IPS-20b (cell line): ENCODE results near the gene DIAPH1.

Source experiments
- H3K27ac ChIP-seq: one replicate; pipeline ENCODE4 v1.5.1; 2013; ENCODE audit warnings: low read length
- H3K27me3 ChIP-seq: 2 replicates; pipeline ENCODE4 v1.6.1; 2013; ENCODE audit warnings: mild to moderate bottlenecking, low read length, inconsistent platforms; ENCODE audit not compliant: insufficient read depth
- H3K36me3 ChIP-seq: 2 replicates; pipeline ENCODE4 v1.6.1; 2013; ENCODE audit warnings: low read depth, mild to moderate bottlenecking, inconsistent platforms, low read length, moderate library complexity; ENCODE audit not compliant: insufficient read depth
- H3K4me1 ChIP-seq: 2 replicates; pipeline ENCODE4 v1.6.1; 2013; ENCODE audit warnings: mild to moderate bottlenecking, control low read depth, inconsistent platforms, low read length, moderate library complexity; ENCODE audit not compliant: insufficient read depth
- H3K4me3 ChIP-seq: 2 replicates; pipeline ENCODE4 v1.5.1; 2013; ENCODE audit warnings: mild to moderate bottlenecking, low read length, inconsistent platforms
- H3K9ac ChIP-seq: 2 replicates; pipeline ENCODE4 v1.6.1; 2013; ENCODE audit warnings: low read depth, mild to moderate bottlenecking, inconsistent platforms, low read length, moderate library complexity
- H3K9me3 ChIP-seq: 2 replicates; pipeline ENCODE4 v1.6.1; 2013; ENCODE audit warnings: mild to moderate bottlenecking, low read depth, low read length, inconsistent platforms; ENCODE audit not compliant: insufficient read depth

DIAPH1 gene

GRCh38 chr5:141523991-141524390 lies 94.8 kb downstream of the DIAPH1 start:
- Histone ChIP-seq H3K27ac (no peak overlapping the region), H3K9ac (peak overlapping the region; percentile 42; the same call in 1 of the 2 replicates), H3K36me3 (peaks cover 88% of the 10 kb centered on the region), H3K27me3 (no peaks in the 10 kb centered on the region), H3K4me1 (peaks cover 12% of the 10 kb centered on the region; the same call in 1 of the 2 replicates), H3K4me3 (no peak overlapping the region; the same call in 1 of the 2 replicates), H3K9me3 (no peaks in the 10 kb centered on the region)

GRCh38 chr5:141522301-141522700 lies 96.5 kb downstream of the DIAPH1 start:
- peaks cover 12% of the 10 kb centered on the region; the same call in 1 of the 2 replicates for H3K4me1 ChIP-seq
- no peak overlapping the region for H3K9ac ChIP-seq
- H3K27ac ChIP-seq, result no peak overlapping the region

GRCh38 chr5:141521244-141521781 lies 97.5 kb downstream of the DIAPH1 start:
- Histone ChIP-seq H3K4me1 (peaks cover 12% of the 10 kb centered on the region; the same call in 1 of the 2 replicates), H3K36me3 (peaks cover 88% of the 10 kb centered on the region), H3K9me3 (no peaks in the 10 kb centered on the region), H3K9ac (no peak overlapping the region), H3K4me3 (no peak overlapping the region), H3K27me3 (no peaks in the 10 kb centered on the region), H3K27ac (no peak overlapping the region)

More at GRCh38 chr5:141522301-141522700, 96.5 kb downstream of the DIAPH1 start:
- peaks cover 87% of the 10 kb centered on the region for H3K36me3 ChIP-seq
- H3K4me3 ChIP-seq, result no peak overlapping the region
- H3K27me3 ChIP-seq, result no peaks in the 10 kb centered on the region
- no peaks in the 10 kb centered on the region for H3K9me3 ChIP-seq

GRCh38 chr5:141519605-141520565 lies 98.9 kb downstream of the DIAPH1 start:
- H3K9me3 ChIP-seq, result no peaks in the 10 kb centered on the region
- H3K27me3 ChIP-seq, result no peaks in the 10 kb centered on the region
- H3K4me1 ChIP-seq, result peaks cover 11% of the 10 kb centered on the region
- no peak overlapping the region for H3K9ac ChIP-seq
- no peak overlapping the region for H3K27ac ChIP-seq
- no peak overlapping the region for H3K4me3 ChIP-seq
- peaks cover 88% of the 10 kb centered on the region for H3K36me3 ChIP-seq

- H3K4me3 ChIP-seq, result no peak overlapping the region
These were observed 100.2 kb downstream of the DIAPH1 start for GRCh38 chr5:141518618-141519015.

GRCh38 chr5:141517880-141518617 lies 100.8 kb downstream of the DIAPH1 start:
- Histone ChIP-seq H3K36me3 (peaks cover 74% of the 10 kb centered on the region), H3K9me3 (no peaks in the 10 kb centered on the region), H3K4me1 (peaks cover 12% of the 10 kb centered on the region), H3K27me3 (no peaks in the 10 kb centered on the region), H3K4me3 (no peak overlapping the region), H3K27ac (no peak overlapping the region), H3K9ac (no peak overlapping the region)

More at GRCh38 chr5:141518618-141519015, 100.2 kb downstream of the DIAPH1 start:
- Histone ChIP-seq H3K27ac (no peak overlapping the region), H3K4me1 (peaks cover 12% of the 10 kb centered on the region), H3K9ac (no peak overlapping the region), H3K9me3 (no peaks in the 10 kb centered on the region), H3K27me3 (no peaks in the 10 kb centered on the region), H3K36me3 (peaks cover 80% of the 10 kb centered on the region)

GRCh38 chr5:141517312-141517711 lies 101.5 kb downstream of the DIAPH1 start:
- Histone ChIP-seq H3K27ac (no peak overlapping the region), H3K4me3 (no peak overlapping the region), H3K4me1 (peaks cover 12% of the 10 kb centered on the region), H3K9ac (no peak overlapping the region), H3K36me3 (peaks cover 66% of the 10 kb centered on the region), H3K27me3 (no peaks in the 10 kb centered on the region), H3K9me3 (no peaks in the 10 kb centered on the region)

- H3K9ac ChIP-seq, result no peak overlapping the region
- H3K27ac ChIP-seq, result no peak overlapping the region
- peaks cover 12% of the 10 kb centered on the region for H3K4me1 ChIP-seq
These were observed 102.2 kb downstream of the DIAPH1 start for GRCh38 chr5:141516672-141517025.

GRCh38 chr5:141515946-141516671 lies 102.7 kb downstream of the DIAPH1 start:
- Histone ChIP-seq H3K4me3 (no peak overlapping the region), H3K4me1 (peaks cover 12% of the 10 kb centered on the region), H3K27me3 (no peaks in the 10 kb centered on the region), H3K27ac (no peak overlapping the region), H3K36me3 (peaks cover 65% of the 10 kb centered on the region), H3K9me3 (no peaks in the 10 kb centered on the region), H3K9ac (no peak overlapping the region)

More at GRCh38 chr5:141516672-141517025, 102.2 kb downstream of the DIAPH1 start:
- Histone ChIP-seq H3K27me3 (no peaks in the 10 kb centered on the region), H3K36me3 (peaks cover 65% of the 10 kb centered on the region), H3K9me3 (no peaks in the 10 kb centered on the region), H3K4me3 (no peak overlapping the region)

- peaks cover 12% of the 10 kb centered on the region for H3K4me1 ChIP-seq
- 0 out of 2 replicates have a peak overlapping the region, but pooled peaks have one; percentile 84 for H3K4me3 ChIP-seq
- H3K36me3 ChIP-seq, result peaks cover 61% of the 10 kb centered on the region
- no peak overlapping the region for H3K27ac ChIP-seq
- no peaks in the 10 kb centered on the region for H3K9me3 ChIP-seq
- H3K27me3 ChIP-seq, result no peaks in the 10 kb centered on the region
- peak overlapping the region; percentile 79; the same call in 1 of the 2 replicates for H3K9ac ChIP-seq
These were observed 103.7 kb downstream of the DIAPH1 start for GRCh38 chr5:141515141-141515540.
